HepG2 (cell line): ENCODE data around the gene SLC4A2. TPM values are rescaled to one million over a fixed set of nuclear protein-coding genes. Genes with fewer than 3 reads are reported as not detected.

ENCODE experiments used
- ARNT2 ChIP-seq: sonication (generic); formaldehyde crosslinking; IDR thresholded peaks from 2 replicates; pipeline ENCODE4 v1.8.0; 2022; ENCODE audit warnings: mild to moderate bottlenecking, low read depth, missing genetic modification reagents, moderate library complexity
- HDAC2 ChIP-seq: sonication (generic); formaldehyde crosslinking; IDR thresholded peaks from 2 replicates; pipeline ENCODE4 v1.4.0; 2020; ENCODE audit warnings: missing genetic modification reagents
- KDM1A ChIP-seq: IDR thresholded peaks from 2 replicates; pipeline ENCODE4 v1.6.1; 2016; ENCODE audit warnings: missing compliant biosample characterization
- KDM3A ChIP-seq: IDR thresholded peaks from 2 replicates; pipeline ENCODE4 v1.6.1; 2018; ENCODE audit warnings: low read depth, missing compliant biosample characterization
- KLF11 ChIP-seq: IDR thresholded peaks from 2 replicates; pipeline ENCODE4 v1.6.1; 2016; ENCODE audit warnings: missing compliant biosample characterization
- RFX1 ChIP-seq: fragments of 450-650 bp; IDR thresholded peaks from 2 replicates; pipeline ENCODE4 v1.6.1; 2017
- SIX1 ChIP-seq: sonication (generic); formaldehyde crosslinking; IDR thresholded peaks from 2 replicates; pipeline ENCODE4 v1.4.0; 2020; ENCODE audit warnings: missing genetic modification reagents, borderline replicate concordance
- SNAPC2 ChIP-seq: sonication (generic); formaldehyde crosslinking; IDR thresholded peaks from 2 replicates; pipeline ENCODE4 v1.8.1; 2022; ENCODE audit warnings: mild to moderate bottlenecking, missing genetic modification reagents
- SPEN ChIP-seq: sonication (generic); formaldehyde crosslinking; IDR thresholded peaks from 2 replicates; pipeline ENCODE4 v1.5.1; 2020; ENCODE audit warnings: low read depth, mild to moderate bottlenecking, missing genetic modification reagents
- STAT5B ChIP-seq: sonication (generic); formaldehyde crosslinking; IDR thresholded peaks from 2 replicates; pipeline ENCODE4 v1.4.0; 2020; ENCODE audit warnings: missing genetic modification reagents
- TOE1 ChIP-seq: sonication (generic); formaldehyde crosslinking; IDR thresholded peaks from 2 replicates; pipeline ENCODE4 v1.4.0; 2020; ENCODE audit warnings: mild to moderate bottlenecking, missing genetic modification reagents
- ZFP90 ChIP-seq: sonication (generic); formaldehyde crosslinking; IDR thresholded peaks from 2 replicates; pipeline ENCODE4 v1.8.0; 2022; ENCODE audit warnings: missing genetic modification reagents, mild to moderate bottlenecking, inconsistent platforms, borderline replicate concordance
- ZMAT5 ChIP-seq: sonication (generic); formaldehyde crosslinking; IDR thresholded peaks from 2 replicates; pipeline ENCODE4 v1.5.0; 2020; ENCODE audit warnings: mild to moderate bottlenecking, low read depth, missing genetic modification reagents, borderline replicate concordance
- ZNF138 ChIP-seq: sonication (generic); formaldehyde crosslinking; IDR thresholded peaks from 2 replicates; pipeline ENCODE4 v1.5.0; 2020; ENCODE audit warnings: mild to moderate bottlenecking, low read depth, missing genetic modification reagents
- ZNF20 ChIP-seq: sonication (generic); formaldehyde crosslinking; IDR thresholded peaks from 2 replicates; pipeline ENCODE4 v1.4.0; 2020; ENCODE audit warnings: mild to moderate bottlenecking, moderate library complexity, missing genetic modification reagents
- ZNF33B ChIP-seq: sonication (generic); formaldehyde crosslinking; IDR thresholded peaks from 2 replicates; pipeline ENCODE4 v1.5.1; 2020; ENCODE audit warnings: mild to moderate bottlenecking, missing genetic modification reagents
- ZNF569 ChIP-seq: sonication (generic); formaldehyde crosslinking; IDR thresholded peaks from 2 replicates; pipeline ENCODE4 v1.5.0; 2020; ENCODE audit warnings: mild to moderate bottlenecking, missing genetic modification reagents, moderate library complexity, borderline replicate concordance
- ZNF709 ChIP-seq: sonication (generic); formaldehyde crosslinking; IDR thresholded peaks from 2 replicates; pipeline ENCODE4 v1.5.0; 2020; ENCODE audit warnings: mild to moderate bottlenecking, missing genetic modification reagents
- ZNF800 ChIP-seq: sonication (generic); formaldehyde crosslinking; IDR thresholded peaks from 2 replicates; pipeline ENCODE4 v1.4.0; 2020; ENCODE audit warnings: missing genetic modification reagents
- polyA plus RNA-seq, 8 experiments: library from polyadenylated mRNA; depleted of rRNA in 3 of 8; stranded (reverse) in 7 of 8; unstranded in 1 of 8; fragments of >200 nt; fragmentation: Illumina TruSeq in 4 of 8; extraction: Trizol in 4 of 8; gene quantifications; 2 replicates each; pipeline versions ENCODE4 v1.2.1 to v1.2.3, GENCODE V29; 2011 to 2016; ENCODE audit warnings: low read depth in 4 of 8, missing spikeins in 1 of 8, mixed read lengths in 1 of 8; ENCODE audit not compliant: insufficient read depth in 1 of 8
- total RNA-seq, 5 experiments: library from RNA; depleted of rRNA; stranded (reverse); fragments of >200 nt; fragmentation: Illumina TruSeq; extraction: Trizol; gene quantifications; 2 replicates each; pipeline ENCODE4 v1.2.3, GENCODE V29; 2016; ENCODE audit warnings: low read depth in 1 of 5
- TF ChIP-seq, protein P1 (sequence below): sonication (generic); formaldehyde crosslinking; IDR thresholded peaks from 2 replicates; pipeline ENCODE4 v1.4.0; 2020; ENCODE audit warnings: mild to moderate bottlenecking, missing genetic modification reagents, borderline replicate concordance
- TF ChIP-seq, protein P2 (sequence below): sonication (generic); formaldehyde crosslinking; IDR thresholded peaks from 2 replicates; pipeline ENCODE4 v1.5.0; 2020; ENCODE audit warnings: missing genetic modification reagents
- TF ChIP-seq, protein P3 (sequence below): sonication (generic); formaldehyde crosslinking; IDR thresholded peaks from 2 replicates; pipeline ENCODE4 v1.5.1; 2020; ENCODE audit warnings: missing genetic modification reagents, mild to moderate bottlenecking, borderline replicate concordance

The SLC4A2 gene
- total and polyA plus RNA-seq, 2 of the 13 experiments (the other 11 are each of a cell fraction or from before 2014, with no cell fraction given) = 51.9 to 73.4 TPM

GRCh38 chr7:151017953-151018420 is 41.4 kb upstream of the SLC4A2 start (continued):
- TF ChIP-seq, protein P1, sequence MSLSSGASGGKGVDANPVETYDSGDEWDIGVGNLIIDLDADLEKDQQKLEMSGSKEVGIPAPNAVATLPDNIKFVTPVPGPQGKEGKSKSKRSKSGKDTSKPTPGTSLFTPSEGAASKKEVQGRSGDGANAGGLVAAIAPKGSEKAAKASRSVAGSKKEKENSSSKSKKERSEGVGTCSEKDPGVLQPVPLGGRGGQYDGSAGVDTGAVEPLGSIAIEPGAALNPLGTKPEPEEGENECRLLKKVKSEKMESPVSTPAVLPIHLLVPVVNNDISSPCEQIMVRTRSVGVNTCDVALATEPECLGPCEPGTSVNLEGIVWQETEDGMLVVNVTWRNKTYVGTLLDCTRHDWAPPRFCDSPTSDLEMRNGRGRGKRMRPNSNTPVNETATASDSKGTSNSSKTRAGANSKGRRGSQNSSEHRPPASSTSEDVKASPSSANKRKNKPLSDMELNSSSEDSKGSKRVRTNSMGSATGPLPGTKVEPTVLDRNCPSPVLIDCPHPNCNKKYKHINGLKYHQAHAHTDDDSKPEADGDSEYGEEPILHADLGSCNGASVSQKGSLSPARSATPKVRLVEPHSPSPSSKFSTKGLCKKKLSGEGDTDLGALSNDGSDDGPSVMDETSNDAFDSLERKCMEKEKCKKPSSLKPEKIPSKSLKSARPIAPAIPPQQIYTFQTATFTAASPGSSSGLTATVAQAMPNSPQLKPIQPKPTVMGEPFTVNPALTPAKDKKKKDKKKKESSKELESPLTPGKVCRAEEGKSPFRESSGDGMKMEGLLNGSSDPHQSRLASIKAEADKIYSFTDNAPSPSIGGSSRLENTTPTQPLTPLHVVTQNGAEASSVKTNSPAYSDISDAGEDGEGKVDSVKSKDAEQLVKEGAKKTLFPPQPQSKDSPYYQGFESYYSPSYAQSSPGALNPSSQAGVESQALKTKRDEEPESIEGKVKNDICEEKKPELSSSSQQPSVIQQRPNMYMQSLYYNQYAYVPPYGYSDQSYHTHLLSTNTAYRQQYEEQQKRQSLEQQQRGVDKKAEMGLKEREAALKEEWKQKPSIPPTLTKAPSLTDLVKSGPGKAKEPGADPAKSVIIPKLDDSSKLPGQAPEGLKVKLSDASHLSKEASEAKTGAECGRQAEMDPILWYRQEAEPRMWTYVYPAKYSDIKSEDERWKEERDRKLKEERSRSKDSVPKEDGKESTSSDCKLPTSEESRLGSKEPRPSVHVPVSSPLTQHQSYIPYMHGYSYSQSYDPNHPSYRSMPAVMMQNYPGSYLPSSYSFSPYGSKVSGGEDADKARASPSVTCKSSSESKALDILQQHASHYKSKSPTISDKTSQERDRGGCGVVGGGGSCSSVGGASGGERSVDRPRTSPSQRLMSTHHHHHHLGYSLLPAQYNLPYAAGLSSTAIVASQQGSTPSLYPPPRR = no peak
- TF ChIP-seq KLF11 (CRISPR knock-in tag) = no peak
- 0 out of 2 replicates have a peak, but pooled peaks have one; percentile 22 for TF ChIP-seq ZNF800
- no peak for TF ChIP-seq ZFP90 (CRISPR knock-in tag)
- no peak for TF ChIP-seq STAT5B (CRISPR knock-in tag)
- no peak for TF ChIP-seq ZNF569 (CRISPR knock-in tag)
- no peak for TF ChIP-seq SNAPC2 (CRISPR knock-in tag)
- TF ChIP-seq, protein P2, sequence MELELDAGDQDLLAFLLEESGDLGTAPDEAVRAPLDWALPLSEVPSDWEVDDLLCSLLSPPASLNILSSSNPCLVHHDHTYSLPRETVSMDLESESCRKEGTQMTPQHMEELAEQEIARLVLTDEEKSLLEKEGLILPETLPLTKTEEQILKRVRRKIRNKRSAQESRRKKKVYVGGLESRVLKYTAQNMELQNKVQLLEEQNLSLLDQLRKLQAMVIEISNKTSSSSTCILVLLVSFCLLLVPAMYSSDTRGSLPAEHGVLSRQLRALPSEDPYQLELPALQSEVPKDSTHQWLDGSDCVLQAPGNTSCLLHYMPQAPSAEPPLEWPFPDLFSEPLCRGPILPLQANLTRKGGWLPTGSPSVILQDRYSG (CRISPR knock-in tag) = no peak
- no peak for TF ChIP-seq ZMAT5
- TF ChIP-seq KDM3A = no peak
- TF ChIP-seq ZNF20 (CRISPR knock-in tag) = no peak
- TF ChIP-seq SIX1 = no peak
- TF ChIP-seq, protein P3, sequence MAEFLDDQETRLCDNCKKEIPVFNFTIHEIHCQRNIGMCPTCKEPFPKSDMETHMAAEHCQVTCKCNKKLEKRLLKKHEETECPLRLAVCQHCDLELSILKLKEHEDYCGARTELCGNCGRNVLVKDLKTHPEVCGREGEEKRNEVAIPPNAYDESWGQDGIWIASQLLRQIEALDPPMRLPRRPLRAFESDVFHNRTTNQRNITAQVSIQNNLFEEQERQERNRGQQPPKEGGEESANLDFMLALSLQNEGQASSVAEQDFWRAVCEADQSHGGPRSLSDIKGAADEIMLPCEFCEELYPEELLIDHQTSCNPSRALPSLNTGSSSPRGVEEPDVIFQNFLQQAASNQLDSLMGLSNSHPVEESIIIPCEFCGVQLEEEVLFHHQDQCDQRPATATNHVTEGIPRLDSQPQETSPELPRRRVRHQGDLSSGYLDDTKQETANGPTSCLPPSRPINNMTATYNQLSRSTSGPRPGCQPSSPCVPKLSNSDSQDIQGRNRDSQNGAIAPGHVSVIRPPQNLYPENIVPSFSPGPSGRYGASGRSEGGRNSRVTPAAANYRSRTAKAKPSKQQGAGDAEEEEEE (CRISPR knock-in tag) = no peak; the same call in 1 of the 2 replicates
- TF ChIP-seq RFX1 = no peak
- no peak for TF ChIP-seq ZNF138 (CRISPR knock-in tag)
- TF ChIP-seq ZNF33B (CRISPR knock-in tag) = no peak
- no peak for TF ChIP-seq TOE1 (CRISPR knock-in tag)
- TF ChIP-seq ZNF709 (CRISPR knock-in tag) = no peak
- 0 out of 2 replicates have a peak, but pooled peaks have one; percentile 48 for TF ChIP-seq ARNT2 (CRISPR knock-in tag)
- 0 out of 2 replicates have a peak, but pooled peaks have one; percentile 27 for TF ChIP-seq SPEN (CRISPR knock-in tag)
- peak; percentile 46; the same call in 1 of the 2 replicates for TF ChIP-seq HDAC2
- no peak for TF ChIP-seq KDM1A (CRISPR knock-in tag)
